DMS153 treated with DMSO at 0.1 percent for 48 hours (cell line): Measurements from ENCODE around the gene CHSY3.

Source experiments
- DNase-seq: peaks from one replicate; lab custom pipeline; 2025; ENCODE audit not compliant: unreplicated experiment; lab: John Stamatoyannopoulos, UW

The CHSY3 gene

DNA sequence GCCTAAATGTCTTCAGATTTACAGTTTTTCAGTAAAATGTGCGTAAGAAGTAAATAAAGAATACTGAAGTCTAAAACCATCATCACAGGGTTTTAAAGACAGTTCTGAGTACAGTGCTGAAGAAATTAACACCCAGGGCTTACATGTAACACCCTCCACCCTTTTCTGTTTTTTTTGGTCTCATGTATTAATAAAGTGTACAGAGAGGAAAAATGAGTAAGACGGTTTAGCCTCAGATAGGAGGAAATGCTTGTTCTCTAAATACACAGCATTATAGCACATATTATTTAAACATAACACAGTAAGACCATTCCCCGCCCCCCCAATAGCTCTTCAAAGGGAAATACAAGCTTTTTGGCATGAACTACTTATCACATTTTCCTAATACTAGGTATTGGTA, 119.3 kb downstream of the CHSY3 start:
- no peak for DNase-seq

DNA sequence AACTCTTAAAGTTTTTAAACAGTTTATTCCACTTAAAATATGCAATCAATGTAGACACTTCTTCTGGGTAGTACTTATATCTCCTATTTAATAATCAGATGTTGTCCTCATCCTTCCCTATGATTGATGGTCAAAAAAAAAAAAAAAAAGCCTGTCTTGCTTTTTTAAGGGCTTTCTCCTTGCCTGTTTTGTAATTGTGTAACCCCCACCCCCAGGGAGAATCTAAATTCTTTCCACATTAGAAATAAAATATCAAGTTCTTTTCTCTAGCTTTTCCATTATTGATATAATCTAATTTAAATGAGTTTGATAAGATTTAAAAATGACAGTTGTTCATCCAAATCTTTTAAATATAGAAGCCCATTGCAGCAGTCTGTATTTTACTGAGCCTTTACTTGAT, 119.7 kb downstream of the CHSY3 start:
- no peak for DNase-seq

DNA sequence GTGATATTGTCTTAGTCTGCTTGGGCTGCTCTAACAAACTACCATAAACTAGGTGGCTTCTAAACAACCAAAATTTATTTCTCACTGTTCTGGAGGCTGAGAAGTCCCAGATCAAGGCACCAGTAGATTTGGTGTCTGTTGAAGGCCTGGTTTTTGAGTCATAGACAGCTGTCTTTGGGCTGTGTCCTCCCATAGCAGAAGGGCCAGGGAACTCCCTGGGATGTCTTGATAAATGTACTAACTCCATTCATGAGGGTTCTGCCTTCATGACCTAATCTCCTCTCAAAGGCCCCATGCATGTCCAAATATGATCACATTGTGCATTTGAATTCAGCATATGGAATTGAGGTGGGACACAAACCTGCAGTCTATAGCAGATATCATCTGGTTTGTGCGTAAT, 121.2 kb downstream of the CHSY3 start:
- no peak for DNase-seq

DNA sequence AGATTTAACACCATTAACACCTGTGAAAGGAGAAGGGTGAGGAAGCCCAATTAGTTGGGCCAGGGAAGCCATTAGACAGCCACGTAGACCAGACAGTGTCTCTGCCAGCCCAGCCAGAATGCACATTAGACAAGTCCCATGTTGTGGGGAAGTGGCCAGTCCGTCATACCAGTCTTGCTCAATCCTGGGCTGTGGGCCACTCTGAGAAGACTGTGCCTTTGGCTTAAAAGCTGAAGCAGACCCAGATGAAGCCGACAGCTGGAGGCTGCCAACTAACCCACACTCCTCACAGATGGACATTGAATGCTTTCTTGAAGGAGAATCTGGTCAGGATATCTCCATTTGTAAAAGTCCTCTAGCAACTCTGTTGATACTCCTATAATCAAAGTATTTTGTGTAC, 128.5 kb downstream of the CHSY3 start:
- DNase-seq, result no peak

DNA sequence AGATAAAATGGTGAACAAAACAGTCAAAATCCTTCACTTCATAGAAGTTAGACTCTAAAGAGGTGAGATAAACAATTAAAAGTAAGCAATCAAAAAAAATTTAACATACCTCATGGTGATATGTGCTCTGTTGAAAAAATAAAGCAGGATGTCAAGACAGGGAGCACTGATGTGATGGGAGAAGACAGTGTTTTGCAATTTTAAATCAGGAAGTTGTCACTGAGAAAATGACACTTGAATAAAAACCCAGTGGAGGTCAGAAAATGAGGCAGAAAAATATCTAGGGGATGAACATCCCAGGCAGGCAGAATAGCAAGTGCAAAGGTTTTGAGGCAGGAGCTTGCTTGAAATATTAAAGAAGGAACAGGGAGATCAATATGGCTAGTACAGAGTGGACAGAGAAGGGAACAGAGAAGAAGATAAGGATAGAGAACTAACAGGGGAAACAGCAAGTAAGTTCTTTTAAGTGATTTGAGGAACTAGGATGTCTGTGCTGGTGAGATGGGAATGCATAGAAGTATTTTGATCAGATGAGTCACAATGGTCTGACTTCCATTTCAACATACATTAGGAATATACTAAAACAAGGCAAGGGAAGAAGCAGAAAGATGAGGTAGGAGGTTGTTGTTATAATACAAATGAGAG, 130.4 kb downstream of the CHSY3 start:
- DNase-seq, result no peak

DNA sequence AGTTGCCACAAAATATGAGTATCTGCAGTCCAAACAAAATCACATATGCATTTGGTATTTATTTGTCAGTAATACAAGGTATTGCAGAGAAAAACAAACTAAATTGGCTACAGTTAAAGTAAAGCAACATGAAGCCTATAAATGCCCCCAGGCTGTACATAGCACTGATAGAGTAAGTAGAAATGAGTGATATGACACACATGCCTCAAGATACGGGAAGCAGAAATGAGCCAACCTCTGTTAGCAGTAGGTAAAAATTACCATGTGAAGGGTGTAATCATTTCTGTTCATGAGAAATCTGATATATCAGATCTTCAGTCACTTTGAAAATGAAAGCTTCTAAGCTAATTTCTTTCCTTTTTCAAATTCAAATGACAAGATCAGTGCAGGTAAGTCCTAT, 131.1 kb downstream of the CHSY3 start:
- DNase-seq, result no peak

DNA sequence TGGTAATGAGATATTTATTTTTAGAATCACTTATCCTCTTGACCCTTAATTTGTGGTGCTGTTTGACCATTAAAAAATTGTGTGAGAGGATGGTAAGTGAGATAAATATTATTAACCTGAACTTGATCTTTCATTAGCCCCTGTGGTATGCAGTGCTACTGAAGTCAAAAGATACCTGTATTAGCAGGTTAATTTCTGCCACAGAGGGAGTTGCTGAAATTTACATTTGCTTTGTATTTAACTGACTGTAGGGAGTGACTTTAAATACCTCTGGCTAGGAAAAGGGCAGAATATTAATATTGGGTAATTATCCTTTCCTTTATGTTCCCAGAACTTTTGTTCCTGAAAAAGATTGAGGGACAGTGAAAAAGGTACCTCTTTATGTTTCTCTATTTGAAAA, 133.6 kb downstream of the CHSY3 start:
- no peak for DNase-seq

DNA sequence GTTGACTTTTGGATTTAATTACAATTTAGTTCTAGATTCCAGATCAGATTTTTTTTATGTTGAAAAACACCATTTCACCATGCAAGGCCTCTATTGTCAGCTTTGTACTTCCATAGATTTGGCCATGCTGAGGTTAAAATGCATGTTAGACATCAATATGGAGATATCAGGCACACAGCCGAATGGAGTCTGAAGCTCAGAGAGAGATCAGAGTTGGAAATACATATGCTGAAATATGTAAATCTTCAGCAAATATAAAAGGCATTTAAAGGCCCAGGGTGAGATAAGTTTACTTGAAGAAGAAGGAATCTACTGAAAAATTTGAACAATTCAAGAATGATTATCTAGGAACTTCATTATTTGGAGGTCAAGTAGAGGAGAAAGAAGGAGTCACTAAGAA, 139.6 kb downstream of the CHSY3 start:
- no peak for DNase-seq

DNA sequence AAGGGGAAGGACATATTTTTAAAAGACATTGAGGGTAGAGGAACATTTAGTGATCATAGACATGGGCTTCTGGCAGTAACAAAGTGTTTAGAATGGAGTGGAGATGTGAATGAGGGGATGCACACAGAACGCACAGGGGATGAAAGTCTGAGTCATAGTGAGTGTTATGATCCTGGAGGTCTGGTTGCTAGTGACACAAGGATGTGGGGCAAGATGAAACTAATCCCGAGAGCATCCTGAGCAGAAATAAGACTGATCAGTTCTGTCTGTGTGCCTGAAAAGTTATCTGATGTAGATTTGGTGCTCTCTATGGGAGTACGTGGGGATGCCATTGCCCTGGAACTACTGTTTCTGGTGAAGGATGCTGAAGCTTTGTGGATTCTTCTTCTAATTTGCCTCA, 141.1 kb downstream of the CHSY3 start:
- DNase-seq, result no peak

DNA sequence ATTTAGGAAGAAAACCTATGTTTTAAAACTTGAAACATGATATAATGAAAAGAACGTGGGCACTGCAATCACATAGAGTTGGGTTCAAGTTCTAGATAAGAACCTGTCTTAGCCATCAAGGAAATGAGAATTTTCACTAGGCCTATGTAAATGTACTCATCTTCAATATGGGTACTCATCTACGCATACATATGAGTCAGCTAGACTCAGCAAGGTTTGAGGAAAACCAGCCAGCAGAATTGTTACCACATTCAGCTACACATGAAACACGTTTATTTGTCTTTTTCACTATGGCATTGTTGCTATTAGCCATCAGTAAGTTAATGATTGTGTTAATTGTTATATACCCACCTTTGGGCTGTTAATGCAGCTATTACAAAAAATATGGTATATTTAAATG, 146.3 kb downstream of the CHSY3 start:
- DNase-seq, result no peak

DNA sequence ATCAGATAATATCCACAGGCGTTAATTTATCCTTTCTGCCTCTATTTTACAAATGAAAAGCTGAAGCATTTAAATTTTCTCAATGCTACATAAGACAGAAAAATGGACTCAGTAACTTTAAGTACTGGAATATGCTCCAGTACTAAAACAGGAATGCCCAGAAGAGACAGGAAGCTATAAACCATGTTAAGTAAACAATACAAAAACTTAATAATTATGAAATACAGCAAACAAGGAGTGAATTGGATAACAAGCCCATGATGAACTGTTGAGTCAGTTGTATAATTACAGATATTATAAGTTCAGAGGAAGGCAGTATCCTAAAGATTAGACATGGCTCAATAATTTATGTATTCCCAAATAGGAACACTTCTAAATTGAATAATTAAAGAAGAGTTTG, 148.5 kb downstream of the CHSY3 start:
- no peak for DNase-seq

DNA sequence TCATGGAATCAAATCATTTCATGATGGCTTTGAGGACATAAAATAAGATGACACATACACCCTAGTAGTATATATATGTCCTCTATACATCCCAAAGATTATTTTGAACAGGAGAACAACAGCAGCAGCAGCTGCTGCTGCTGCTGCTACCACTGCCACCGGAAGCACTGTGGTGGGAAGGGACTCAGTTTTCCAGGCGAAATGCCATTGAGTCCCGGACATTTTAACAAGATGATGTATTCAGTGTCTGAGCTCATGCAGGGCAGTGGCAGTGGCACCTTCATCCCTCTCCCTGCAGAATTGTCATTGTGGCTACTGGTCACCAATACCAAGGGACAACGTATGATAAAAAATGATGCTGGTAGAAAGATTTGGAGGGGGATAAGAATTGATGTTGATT, 151.3 kb downstream of the CHSY3 start:
- DNase-seq, result no peak

DNA sequence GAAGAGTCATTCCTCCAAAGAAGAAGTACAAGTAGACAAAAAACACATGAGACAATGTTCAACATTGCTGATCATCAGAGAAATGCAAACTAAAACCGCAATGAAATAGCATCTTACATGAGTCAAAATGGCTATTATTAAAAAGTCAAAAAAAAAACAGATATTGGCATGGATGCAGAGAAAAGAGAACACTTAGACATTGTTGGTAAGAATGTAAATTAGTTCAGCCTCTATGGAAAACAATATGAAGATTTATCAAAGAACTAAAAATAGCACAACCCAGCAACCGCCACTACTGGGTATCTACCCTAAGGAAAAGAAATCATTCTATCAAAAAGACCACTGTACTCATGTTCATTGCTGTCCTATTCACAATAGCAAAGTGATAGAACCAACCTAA, 157.5 kb downstream of the CHSY3 start:
- no peak for DNase-seq

DNA sequence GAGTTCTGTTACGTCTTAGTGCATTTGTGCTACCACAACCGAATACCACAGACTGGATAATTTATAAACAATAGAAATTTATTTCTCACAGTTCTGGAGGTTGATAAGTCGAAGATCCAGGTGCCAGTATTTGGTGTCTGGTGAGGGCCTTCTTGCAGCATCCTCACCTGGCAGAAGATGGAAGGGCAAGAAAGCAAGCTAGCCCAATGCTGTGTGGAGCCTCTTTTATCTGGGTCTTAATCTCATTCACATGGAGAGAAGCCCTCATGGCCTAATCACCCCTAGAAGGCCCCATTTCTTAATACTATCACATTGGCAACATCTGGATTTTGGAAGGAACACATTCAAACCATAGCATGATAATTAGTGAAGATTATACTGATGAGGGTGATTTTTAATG, 159.3 kb downstream of the CHSY3 start:
- DNase-seq, result no peak

DNA sequence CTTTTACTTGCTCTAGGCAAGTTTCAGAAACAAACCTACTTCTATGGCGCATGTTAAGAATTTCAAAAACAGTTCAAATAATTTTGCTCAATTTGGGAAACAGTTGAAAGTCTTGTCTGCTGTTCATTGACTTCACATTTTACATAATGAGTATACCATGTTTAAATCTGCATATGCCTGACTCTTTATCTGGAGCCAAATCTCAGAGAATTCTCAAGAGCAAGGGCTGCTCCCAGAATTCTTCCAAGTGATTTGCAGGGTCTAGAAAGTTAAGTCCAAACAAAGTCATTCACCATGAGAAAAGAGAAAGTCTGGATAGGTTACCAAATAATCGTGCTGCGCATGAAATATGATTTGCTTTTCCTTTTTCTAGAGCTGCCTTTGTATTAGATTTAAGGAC, 160.2 kb downstream of the CHSY3 start:
- DNase-seq, result no peak

DNA sequence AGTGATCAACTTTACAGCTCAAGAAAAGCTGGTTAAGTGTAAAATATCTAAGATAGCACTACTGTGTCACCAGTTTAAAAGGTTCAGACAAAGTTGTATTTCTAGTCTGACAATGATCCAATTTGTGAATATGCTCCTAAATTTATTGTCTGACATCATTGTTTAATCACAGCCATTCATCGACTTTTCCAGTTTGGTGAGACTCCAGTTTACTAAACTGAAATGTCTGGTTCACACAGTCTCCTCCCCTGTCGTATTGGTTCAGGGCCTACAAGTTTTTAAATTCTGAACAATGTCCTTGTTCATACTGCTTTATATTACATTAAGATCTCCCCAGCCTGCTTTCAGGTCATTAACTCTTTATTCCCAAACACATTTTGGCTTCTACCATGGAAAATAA, 161.4 kb downstream of the CHSY3 start:
- DNase-seq, result no peak

DNA sequence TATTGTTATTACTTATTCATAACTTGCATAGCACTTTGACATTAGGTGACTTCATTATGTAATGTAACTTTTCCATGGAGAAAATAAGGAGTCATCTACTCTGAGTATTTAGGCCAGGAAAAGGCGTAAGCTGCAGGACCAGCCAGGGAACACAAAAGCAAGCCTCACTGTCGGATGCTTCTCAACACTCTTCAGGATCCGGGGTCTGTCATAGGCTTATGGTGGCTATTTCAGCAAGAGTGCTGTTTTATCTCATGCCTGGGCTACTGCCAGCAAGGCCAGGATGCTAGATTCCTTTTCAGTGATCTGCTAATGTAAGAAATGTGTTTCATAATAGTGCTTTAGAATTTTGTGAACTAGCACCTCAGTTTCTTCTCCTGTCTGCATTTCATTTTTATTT, 162.4 kb downstream of the CHSY3 start:
- no peak for DNase-seq

DNA sequence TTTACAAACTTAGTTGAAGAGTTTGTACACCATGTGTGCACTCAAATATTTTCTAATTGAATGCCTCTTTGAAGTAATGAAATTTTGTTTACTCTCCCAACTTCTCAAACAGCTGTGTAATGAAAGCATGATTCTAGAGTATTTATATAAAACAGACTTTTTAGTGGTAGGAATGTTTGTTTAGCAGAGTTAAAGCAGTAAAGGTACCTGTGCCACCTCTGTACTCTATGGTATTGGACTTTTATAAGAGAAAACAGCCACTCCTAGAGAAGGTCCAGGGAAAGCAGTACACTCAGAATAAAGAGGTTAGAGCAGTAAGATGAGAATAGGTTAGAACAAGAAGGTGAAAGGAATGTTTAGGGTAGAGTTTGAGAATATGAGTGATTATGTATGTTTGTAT, 163.1 kb downstream of the CHSY3 start:
- DNase-seq, result no peak

DNA sequence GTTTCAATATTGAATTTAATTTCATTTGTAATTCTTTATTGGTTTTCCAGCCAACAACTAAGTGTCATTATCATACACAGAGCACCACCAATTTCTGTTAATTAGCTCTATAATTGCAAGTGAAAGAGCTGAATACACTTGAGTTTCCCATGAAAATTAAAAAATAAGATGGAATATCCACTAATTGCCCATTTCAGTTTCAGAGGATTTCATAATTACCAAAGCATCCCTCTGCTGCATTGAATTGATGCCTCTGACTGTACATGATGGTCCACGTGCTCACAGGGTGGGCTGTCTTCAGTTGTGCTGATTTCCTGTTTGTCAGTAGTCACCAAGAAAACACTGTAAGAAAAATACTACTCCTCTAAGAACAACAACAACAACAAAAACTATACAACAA, 163.8 kb downstream of the CHSY3 start:
- no peak for DNase-seq

DNA sequence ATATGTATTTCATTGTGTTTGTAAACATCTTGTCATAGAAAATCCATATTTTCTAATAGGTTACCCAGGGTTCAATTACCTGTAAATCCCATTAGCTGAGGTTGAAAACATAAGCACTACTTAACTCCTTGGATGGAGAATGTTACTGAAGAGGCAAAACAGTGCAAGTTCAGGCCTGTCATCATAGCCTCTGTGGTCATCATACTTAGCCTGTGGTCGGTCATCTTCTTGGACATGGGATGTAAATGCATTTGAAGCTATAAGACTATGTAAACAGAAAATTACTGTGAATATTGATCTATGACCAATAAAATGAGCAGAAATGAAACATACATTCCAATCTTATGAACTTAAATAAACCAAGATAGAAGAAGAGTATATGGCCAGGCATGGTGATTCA, 164.7 kb downstream of the CHSY3 start:
- no peak for DNase-seq

DNA sequence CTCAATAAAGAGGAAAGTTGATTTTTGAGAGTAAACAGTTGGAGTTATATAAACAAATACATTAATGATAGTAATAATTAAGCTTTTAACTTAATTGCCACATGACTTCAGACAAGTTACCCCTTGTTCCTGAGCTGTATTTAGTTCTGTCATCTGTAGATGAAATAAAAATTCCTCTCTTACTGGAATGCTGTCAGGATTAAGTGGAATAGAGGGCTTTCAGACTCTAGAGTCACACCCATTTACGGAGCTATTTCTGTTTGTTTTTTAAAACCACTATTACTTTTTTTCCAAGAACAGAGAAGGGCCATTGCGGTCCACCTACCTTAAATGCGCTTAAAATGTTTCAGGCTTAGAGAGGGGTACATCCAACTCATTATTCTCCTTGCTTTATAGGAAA, 170.6 kb downstream of the CHSY3 start:
- no peak for DNase-seq

DNA sequence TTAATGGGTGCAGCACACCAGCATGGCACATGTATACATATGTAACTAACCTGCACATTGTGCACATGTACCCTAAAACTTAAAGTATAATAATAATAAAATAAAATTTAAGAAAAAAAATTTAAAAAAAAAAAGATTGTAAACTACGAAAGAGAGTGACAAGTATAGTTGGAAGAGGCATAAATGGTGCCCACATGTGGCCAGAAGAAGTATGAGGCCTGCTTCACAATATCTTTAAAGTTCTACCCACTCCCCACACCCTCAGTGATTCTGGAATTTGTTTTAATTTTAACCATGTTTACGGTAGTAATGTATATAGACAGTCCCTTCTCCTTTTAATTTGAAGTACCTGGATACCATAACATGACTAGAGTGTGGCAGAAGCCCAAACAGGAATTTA, 172.7 kb downstream of the CHSY3 start:
- no peak for DNase-seq

DNA sequence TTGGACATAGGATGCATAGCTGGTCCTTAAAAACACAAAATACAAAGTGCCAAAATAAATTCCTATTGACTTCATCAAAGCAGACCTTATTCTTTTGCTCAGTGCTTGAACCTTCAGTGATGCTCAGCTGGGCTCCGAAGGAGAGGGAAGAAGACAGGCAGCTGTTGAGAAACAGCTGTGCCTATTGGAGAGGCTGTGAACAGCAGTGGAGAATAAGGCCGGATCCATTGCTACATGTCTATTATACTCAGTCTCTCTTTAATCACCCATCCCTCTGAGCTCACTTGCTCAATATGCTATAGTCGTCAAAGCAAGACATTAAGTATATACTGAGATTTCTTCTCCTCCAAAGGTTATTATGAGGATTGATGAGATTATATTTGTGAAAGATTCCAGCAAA, 174.4 kb downstream of the CHSY3 start:
- DNase-seq, result no peak
